Measurements from ENCODE around the gene EIF3L.

Gene EIF3L

DNA sequence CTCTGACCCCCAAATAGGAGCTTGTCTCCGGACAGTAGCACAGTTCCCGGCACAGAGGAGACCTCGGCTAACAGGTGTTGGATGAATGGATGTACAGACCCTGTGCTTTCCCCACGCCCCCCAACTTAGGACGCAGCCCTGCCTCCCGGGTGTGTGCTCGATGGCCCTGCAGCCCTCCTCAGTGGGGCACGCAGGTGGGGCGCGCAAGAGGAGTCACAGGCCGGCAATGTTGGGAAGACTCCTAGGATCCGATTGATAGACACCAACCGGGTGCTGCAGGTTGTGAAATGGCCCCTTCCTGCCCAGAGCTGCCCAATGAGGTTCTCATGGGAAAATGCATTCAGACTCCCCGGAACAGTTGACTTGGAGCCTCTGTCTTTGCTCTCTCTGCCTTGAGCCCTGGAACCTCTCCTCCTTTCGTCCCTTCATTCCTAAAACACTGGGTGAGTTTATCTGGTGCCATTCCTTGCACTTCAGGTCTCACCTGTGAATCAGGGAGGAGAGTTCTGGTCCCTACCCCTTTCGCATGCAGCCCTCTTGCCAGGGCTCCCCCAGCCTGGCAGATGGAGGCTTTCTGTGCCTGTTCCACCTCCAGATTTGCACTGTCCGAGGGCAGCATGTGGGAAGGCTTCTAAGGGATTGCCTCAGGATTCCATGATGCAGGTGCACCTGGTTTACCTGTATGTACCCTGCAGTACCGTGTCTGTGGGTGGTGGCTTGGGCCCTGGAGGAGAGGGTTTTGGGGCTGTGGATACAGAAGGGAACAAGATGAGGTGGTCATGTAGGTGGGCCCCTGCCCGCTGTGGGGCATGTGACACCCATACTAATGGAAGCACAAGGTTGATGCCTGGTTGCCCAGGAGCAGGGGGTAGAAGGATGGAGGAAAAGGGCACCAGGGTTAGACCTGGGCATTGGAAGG lies 58.1 kb downstream of the EIF3L start:
- H3K4me1 ChIP-seq (ENCODE audit: insufficient read depth, low read length), result peaks cover 33% of the 10 kb centered on the region
- H3K36me3 ChIP-seq (ENCODE audit: insufficient read depth, low read length), result no peaks in the 10 kb centered on the region

DNA sequence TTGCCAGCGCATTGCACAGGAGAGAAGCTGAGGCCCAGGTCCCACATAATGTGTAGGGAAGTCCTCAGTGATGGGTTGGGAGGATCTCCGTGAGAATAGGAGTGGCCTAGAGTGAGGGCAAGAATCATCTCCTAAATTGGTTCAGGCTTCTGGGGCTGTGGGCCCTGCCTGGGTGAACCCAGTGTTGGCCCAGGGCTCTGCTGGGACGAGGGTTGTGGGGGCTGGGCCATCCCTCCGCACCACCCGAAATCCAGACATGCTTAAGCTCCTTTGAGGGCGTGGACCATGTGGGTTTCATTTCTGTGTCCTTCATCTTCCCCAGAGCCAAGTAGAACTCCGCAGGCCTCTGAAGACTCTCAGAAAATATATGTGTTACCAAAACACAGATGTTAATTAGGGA lies 60.5 kb downstream of the EIF3L start:
- Histone ChIP-seq H3K27me3 (ENCODE audit: insufficient read depth, low read length) (no peaks in the 10 kb centered on the region), H2AFZ (ENCODE audit: low read depth, low read length) (no peak overlapping the region), H3K4me3 (ENCODE audit: low read length) (no peak overlapping the region), H3K9me3 (ENCODE audit: low read length) (no peaks in the 10 kb centered on the region), H3K4me1 (ENCODE audit: insufficient read depth, low read length) (peaks cover 33% of the 10 kb centered on the region), H3K36me3 (ENCODE audit: insufficient read depth, low read length) (peaks cover 9% of the 10 kb centered on the region)

More for the DNA sequence above, 58.1 kb downstream of the EIF3L start:
- no peaks in the 10 kb centered on the region for H3K9me3 ChIP-seq (ENCODE audit: low read length)
- H3K27me3 ChIP-seq (ENCODE audit: insufficient read depth, low read length), result no peaks in the 10 kb centered on the region
- no peak overlapping the region for H2AFZ ChIP-seq (ENCODE audit: low read depth, low read length)
- H3K4me3 ChIP-seq (ENCODE audit: low read length), result peak overlapping the region; percentile 75

DNA sequence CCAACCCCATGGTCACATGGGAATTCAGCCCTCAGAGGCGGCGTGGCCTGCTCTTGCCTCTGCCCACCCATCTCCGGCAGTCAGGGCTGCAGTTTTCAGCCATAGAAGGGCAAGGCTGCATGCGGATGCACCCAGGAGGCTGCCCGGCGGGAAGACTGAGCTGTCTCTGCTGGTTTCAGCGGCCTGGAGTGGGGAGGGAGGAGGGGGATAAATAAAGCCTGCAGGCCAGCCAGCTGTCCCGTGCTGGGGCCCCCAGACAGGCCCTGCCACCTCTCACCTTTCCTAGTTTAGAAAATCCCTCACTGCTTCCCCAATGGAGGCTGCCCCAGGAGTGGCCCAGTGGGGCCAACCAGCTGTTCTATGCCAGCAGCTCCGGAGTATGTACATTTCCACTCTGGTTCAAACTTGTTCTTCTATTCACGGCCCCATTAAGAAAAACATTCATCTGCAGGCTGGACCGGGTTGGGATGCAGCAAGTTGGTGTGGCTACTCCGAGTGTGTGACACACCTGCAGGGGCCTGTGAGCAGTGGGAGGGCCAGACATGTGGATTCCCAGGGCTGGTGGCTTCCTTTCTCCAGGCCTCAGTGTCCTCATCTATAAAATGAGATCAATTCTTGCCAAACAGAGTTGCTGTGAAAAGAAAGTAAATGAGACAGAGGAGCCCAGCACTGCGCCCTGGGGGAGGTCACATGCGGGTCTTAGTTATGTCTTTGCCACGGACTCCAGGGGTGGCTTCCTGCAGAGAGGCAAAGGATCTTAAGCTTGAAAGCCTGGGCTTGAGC lies 61.9 kb downstream of the EIF3L start:
- Histone ChIP-seq H3K9me3 (ENCODE audit: low read length) (no peaks in the 10 kb centered on the region), H2AFZ (ENCODE audit: low read depth, low read length) (no peak overlapping the region), H3K4me1 (ENCODE audit: insufficient read depth, low read length) (peaks cover 33% of the 10 kb centered on the region), H3K36me3 (ENCODE audit: insufficient read depth, low read length) (peaks cover 12% of the 10 kb centered on the region), H3K4me3 (ENCODE audit: low read length) (no peak overlapping the region), H3K27me3 (ENCODE audit: insufficient read depth, low read length) (no peaks in the 10 kb centered on the region)

DNA sequence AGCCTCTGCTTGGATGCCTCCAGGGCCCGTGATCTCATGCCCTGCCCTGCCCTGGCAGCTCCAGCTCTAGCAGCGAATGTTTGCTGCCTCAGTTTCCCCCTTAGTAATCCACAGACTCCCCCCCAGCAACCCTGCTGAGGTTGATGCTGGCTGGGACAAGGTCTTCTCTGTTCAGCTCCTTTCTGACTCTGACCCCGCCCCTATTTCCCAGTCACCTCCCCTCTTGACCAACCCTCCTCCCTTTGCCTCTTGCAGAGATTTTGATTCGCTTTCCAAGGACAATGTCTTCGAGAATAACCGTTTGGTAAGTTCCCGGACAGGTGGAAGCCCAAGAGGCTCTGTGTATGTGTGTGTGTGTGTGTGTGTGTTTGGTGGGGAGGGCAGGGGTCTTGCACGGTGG lies 62.5 kb downstream of the EIF3L start:
- no peak overlapping the region for H3K4me3 ChIP-seq (ENCODE audit: low read length)
- peaks cover 18% of the 10 kb centered on the region for H3K36me3 ChIP-seq (ENCODE audit: insufficient read depth, low read length)
- H2AFZ ChIP-seq (ENCODE audit: low read depth, low read length), result no peak overlapping the region
- no peaks in the 10 kb centered on the region for H3K9me3 ChIP-seq (ENCODE audit: low read length)
- H3K27me3 ChIP-seq (ENCODE audit: insufficient read depth, low read length), result no peaks in the 10 kb centered on the region
- peaks cover 32% of the 10 kb centered on the region for H3K4me1 ChIP-seq (ENCODE audit: insufficient read depth, low read length)

DNA sequence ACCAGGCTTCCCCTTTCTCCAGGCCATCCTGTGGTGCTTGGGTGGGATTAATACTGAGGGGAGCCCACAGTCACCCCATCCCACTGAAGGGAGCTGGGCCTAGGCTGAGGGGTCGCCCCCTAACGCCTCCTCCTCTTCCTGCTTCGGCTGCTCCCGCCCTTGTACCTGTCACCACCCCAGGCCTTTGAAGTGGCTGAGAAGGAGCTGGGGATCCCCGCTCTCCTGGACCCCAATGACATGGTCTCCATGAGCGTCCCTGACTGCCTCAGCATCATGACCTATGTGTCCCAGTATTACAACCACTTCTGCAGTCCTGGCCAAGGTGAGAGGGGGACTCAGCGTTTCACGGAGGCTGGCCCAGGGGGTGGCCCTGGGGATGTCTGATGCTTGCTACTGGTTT lies 63.0 kb downstream of the EIF3L start:
- Histone ChIP-seq H3K36me3 (ENCODE audit: insufficient read depth, low read length) (peaks cover 21% of the 10 kb centered on the region), H3K4me1 (ENCODE audit: insufficient read depth, low read length) (peaks cover 27% of the 10 kb centered on the region), H3K4me3 (ENCODE audit: low read length) (no peak overlapping the region), H2AFZ (ENCODE audit: low read depth, low read length) (no peak overlapping the region), H3K9me3 (ENCODE audit: low read length) (no peaks in the 10 kb centered on the region), H3K27me3 (ENCODE audit: insufficient read depth, low read length) (no peaks in the 10 kb centered on the region)

DNA sequence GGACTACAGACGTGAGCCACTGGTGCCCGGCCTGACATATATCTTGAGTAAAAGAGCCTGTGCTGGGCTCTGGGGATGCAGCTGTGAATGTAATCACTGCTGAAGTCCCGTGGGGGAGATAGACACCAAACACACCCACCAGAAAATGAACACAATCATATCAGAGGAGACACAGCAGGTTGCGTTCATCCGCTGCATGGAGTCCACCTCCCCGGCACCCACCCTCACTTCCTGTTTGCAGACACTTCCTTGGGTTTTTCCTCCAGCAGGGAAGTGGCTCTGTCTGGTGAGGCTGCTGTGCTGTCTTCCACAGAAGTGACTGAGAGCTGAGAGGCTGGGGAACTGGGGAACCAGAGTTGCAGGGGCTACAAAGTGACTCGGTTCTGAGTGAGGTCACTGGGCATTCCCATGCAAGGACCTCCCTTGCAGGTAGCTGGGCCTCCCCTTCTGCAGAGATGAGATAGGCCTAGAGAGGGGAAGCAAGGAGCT lies 64.1 kb downstream of the EIF3L start:
- H3K27me3 ChIP-seq (ENCODE audit: insufficient read depth, low read length), result no peaks in the 10 kb centered on the region
- no peak overlapping the region for H2AFZ ChIP-seq (ENCODE audit: low read depth, low read length)
- no peak overlapping the region for H3K4me3 ChIP-seq (ENCODE audit: low read length)
- peaks cover 31% of the 10 kb centered on the region for H3K36me3 ChIP-seq (ENCODE audit: insufficient read depth, low read length)
- H3K9me3 ChIP-seq (ENCODE audit: low read length), result no peaks in the 10 kb centered on the region
- peaks cover 23% of the 10 kb centered on the region for H3K4me1 ChIP-seq (ENCODE audit: insufficient read depth, low read length)

DNA sequence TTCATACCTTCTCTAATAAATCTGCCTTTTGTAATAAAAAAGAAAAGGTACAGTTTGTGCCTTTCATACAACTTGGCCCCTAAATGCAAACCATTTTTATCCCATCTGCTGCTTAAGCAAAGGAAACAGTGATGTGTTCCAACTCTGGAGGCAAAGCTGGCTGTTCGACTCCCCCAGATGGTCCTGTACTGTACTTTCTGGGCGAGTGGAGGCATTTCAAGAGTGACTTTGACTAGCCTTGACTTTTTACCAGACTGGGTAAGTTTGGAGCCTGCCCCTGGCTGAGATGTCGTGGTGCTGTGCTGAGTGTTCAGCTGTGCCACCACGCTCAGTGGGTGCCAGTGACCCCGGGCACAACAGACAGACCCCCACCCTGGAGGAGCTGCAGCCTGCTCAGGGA lies 67.1 kb downstream of the EIF3L start:
- peaks cover 41% of the 10 kb centered on the region for H3K36me3 ChIP-seq (ENCODE audit: insufficient read depth, low read length)
- no peak overlapping the region for H2AFZ ChIP-seq (ENCODE audit: low read depth, low read length)
- no peak overlapping the region for H3K4me3 ChIP-seq (ENCODE audit: low read length)
- H3K27me3 ChIP-seq (ENCODE audit: insufficient read depth, low read length), result no peaks in the 10 kb centered on the region
- peaks cover 4% of the 10 kb centered on the region for H3K4me1 ChIP-seq (ENCODE audit: insufficient read depth, low read length)
- H3K9me3 ChIP-seq (ENCODE audit: low read length), result no peaks in the 10 kb centered on the region

DNA sequence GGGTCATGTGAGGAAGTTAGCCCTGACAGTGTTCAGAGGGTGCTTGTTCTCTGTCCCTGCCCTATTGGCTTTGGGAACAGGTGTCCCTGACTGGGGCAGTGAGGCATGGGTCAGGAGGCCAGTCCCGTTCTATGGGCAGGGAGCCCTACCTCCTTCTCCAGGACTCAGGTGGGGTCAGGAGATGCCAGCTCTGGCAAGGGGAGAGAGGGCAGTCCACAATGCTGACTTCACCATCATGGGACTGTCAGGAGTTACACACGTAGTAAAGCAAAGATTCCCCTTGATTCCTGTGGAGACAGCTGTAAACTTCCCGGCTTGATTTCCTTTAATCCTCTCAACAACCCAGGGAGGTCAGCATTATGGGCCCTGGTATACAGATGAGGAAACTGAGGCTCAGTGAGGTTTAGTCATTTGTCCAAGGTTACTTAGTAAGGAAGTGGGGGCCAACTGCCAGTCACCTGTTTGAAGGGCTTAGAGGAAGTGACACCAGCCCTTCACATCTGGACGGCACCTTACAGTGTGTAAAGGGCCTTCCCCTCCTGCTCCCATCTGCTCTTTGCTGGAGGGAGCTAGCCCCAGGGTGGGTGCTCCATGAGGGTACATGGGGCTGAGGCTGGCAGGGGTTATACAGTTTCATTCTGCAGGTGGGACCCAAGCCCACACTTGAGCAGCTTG lies 68.8 kb downstream of the EIF3L start:
- Histone ChIP-seq H2AFZ (ENCODE audit: low read depth, low read length) (no peak overlapping the region), H3K9me3 (ENCODE audit: low read length) (no peaks in the 10 kb centered on the region), H3K36me3 (ENCODE audit: insufficient read depth, low read length) (peaks cover 45% of the 10 kb centered on the region), H3K4me3 (ENCODE audit: low read length) (no peak overlapping the region), H3K27me3 (ENCODE audit: insufficient read depth, low read length) (no peaks in the 10 kb centered on the region), H3K4me1 (ENCODE audit: insufficient read depth, low read length) (no peaks in the 10 kb centered on the region)

DNA sequence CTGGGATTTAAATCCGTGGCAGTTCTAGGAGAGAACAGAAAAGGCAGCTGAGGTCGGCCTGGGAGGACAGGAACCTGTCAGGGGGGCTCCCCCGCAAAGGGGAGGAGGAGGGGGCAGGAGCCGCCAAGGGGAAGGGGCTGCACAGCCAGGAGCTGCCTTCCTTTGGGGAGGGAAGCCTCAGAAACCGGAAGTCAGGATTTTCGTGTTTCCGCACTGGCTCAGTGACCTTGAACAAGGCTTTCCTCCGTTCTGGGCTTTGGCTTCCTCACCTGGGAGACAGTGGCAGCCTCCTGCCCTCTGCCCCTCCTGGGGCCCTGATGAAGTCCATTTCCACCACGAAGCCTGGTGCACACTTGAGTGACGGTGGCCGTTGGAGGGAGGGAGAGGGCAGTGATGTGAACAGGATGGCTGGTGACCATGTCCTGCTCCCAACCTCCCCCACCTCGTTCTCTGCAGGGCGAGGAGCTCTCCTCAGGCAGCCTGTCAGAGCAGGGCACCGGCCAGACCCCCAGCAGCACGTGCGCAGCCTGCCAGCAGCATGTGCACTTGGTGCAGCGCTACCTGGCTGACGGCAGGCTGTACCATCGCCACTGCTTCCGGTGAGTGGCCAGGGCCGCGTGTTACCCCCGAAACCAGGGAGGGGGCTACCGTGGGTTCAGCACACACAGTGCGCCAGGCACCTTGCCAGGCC lies 69.5 kb downstream of the EIF3L start:
- peaks cover 44% of the 10 kb centered on the region for H3K36me3 ChIP-seq (ENCODE audit: insufficient read depth, low read length)
- H3K9me3 ChIP-seq (ENCODE audit: low read length), result no peaks in the 10 kb centered on the region
- H3K27me3 ChIP-seq (ENCODE audit: insufficient read depth, low read length), result no peaks in the 10 kb centered on the region
- no peak overlapping the region for H2AFZ ChIP-seq (ENCODE audit: low read depth, low read length)
- no peak overlapping the region for H3K4me3 ChIP-seq (ENCODE audit: low read length)
- no peaks in the 10 kb centered on the region for H3K4me1 ChIP-seq (ENCODE audit: insufficient read depth, low read length)

DNA sequence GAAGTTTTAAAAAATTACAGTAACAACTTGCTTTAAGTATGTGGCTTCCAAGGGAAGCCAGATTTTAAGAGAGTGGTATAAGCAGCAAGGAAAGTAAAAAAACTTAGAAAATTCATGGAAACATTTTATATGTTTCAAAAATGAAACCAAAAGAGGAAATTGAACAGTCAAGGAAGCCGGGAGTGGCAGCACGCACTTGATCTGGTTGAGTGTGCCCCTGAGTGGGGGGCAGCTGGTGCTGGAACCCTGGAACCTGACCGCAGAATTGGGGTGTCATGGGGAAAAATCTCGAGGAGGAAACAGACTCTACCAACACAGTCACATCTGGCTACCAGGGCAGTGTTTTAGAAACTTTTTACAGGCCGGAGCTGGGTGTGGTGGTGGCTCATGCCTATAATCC lies 70.9 kb downstream of the EIF3L start:
- Histone ChIP-seq H3K4me3 (ENCODE audit: low read length) (no peak overlapping the region), H3K9me3 (ENCODE audit: low read length) (no peaks in the 10 kb centered on the region), H3K4me1 (ENCODE audit: insufficient read depth, low read length) (no peaks in the 10 kb centered on the region), H2AFZ (ENCODE audit: low read depth, low read length) (no peak overlapping the region), H3K27me3 (ENCODE audit: insufficient read depth, low read length) (no peaks in the 10 kb centered on the region), H3K36me3 (ENCODE audit: insufficient read depth, low read length) (peaks cover 47% of the 10 kb centered on the region)

DNA sequence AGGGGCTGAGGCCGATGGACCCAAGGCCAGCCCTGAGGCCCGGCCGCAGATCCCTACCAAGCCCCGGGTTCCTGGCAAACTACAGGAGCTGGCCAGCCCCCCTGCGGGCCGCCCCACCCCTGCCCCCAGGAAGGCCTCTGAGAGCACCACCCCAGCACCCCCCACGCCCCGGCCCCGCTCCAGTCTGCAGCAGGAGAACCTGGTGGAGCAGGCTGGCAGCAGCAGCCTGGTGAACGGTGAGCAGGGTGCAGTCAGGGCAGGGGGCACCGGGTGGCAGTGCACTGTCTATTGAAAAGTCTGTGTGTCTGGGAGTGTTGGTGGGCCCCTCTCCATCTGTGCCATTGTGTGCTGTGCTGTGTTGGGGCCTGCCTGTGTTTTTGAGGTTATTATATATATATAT lies 73.0 kb downstream of the EIF3L start:
- Histone ChIP-seq H2AFZ (ENCODE audit: low read depth, low read length) (no peak overlapping the region), H3K27me3 (ENCODE audit: insufficient read depth, low read length) (no peaks in the 10 kb centered on the region), H3K4me3 (ENCODE audit: low read length) (no peak overlapping the region), H3K36me3 (ENCODE audit: insufficient read depth, low read length) (peaks cover 52% of the 10 kb centered on the region), H3K4me1 (ENCODE audit: insufficient read depth, low read length) (no peaks in the 10 kb centered on the region), H3K9me3 (ENCODE audit: low read length) (no peaks in the 10 kb centered on the region)

DNA sequence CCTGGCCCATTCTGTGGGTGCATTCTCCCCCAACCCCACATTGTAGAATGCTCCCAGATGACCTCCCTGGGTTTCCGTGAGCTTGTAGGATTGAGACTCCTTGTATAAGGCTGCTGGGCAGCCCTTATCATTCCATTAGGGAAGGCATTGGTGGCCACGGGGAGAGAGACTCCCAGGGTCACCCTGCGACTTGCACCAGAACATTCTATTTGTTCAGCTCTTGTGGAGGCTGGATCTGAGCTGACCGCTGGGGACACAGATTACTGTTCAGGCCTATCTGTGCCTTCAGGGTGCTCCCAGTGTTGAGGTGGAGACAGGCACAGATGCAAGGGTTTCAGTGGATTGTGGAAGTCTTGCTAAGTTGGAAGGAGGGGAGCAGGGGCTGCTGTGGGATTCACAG lies 74.7 kb downstream of the EIF3L start:
- no peak overlapping the region for H2AFZ ChIP-seq (ENCODE audit: low read depth, low read length)
- H3K36me3 ChIP-seq (ENCODE audit: insufficient read depth, low read length), result peaks cover 46% of the 10 kb centered on the region
- H3K9me3 ChIP-seq (ENCODE audit: low read length), result no peaks in the 10 kb centered on the region
- H3K27me3 ChIP-seq (ENCODE audit: insufficient read depth, low read length), result no peaks in the 10 kb centered on the region
- no peak overlapping the region for H3K4me3 ChIP-seq (ENCODE audit: low read length)
- no peaks in the 10 kb centered on the region for H3K4me1 ChIP-seq (ENCODE audit: insufficient read depth, low read length)
